ENCODE data around the gene DOK3.

GRCh38 chr5:177552839-177553455 lies 43.3 kb upstream of the DOK3 start:
- TF ChIP-seq CTCF (conservative IDR thresholded peaks at IDR 0.05; ENCODE audit: low read depth in 2 of 2) (no peak), JUNB (IDR thresholded peaks at IDR 0.05; ENCODE audit: unreplicated experiment) (no peak), EZH2 (IDR thresholded peaks at IDR 0.05; ENCODE audit: low read depth, unreplicated experiment) (no peak)
